NB4 (cell line): ENCODE results near the gene ITPK1.
A peak's percentile ranks its signal among the peaks of the same experiment; 100 is the strongest.

Source experiments
- DNase-seq: peaks from one replicate; pipeline ENCODE4 v3.0.0; 2010; ENCODE audit warnings: low read depth
- H3K4me3 ChIP-seq: one replicate; pipeline ENCODE4 v1.5.1; 2011; ENCODE audit warnings: mild to moderate bottlenecking, low read depth, low read length, moderate library complexity
- CTCF ChIP-seq: IDR thresholded peaks from one replicate; pipeline ENCODE4 v1.5.1; 2012; ENCODE audit warnings: low read depth, low read length
- MAX ChIP-seq: IDR thresholded peaks from 2 replicates; pipeline ENCODE4 v1.6.1; 2011; ENCODE audit warnings: low read depth, low read length
- MYC ChIP-seq: IDR thresholded peaks from 2 replicates; pipeline ENCODE4 v1.6.1; 2011; ENCODE audit warnings: low read depth, low read length
- POLR2A ChIP-seq: IDR thresholded peaks from 2 replicates; pipeline ENCODE4 v1.6.1; 2011; ENCODE audit warnings: mild to moderate bottlenecking; ENCODE audit not compliant: insufficient read length; ENCODE audit errors: extremely low read depth

Gene ITPK1

GRCh38 chr14:93085911-93086310, 29.8 kb downstream of the ITPK1 start:
- DNase-seq: no peak
- TF ChIP-seq MYC (no peak), CTCF (no peak), POLR2A (no peak), MAX (no peak)
- no peak overlapping the region for H3K4me3 ChIP-seq

GRCh38 chr14:93084866-93085857, 30.6 kb downstream of the ITPK1 start:
- TF ChIP-seq CTCF (no peak), MYC (no peak), MAX (no peak), POLR2A (no peak)
- DNase-seq: peak; percentile 41

GRCh38 chr14:93084402-93084801, 31.3 kb downstream of the ITPK1 start:
- no peak overlapping the region for H3K4me3 ChIP-seq
- TF ChIP-seq MYC (no peak), POLR2A (no peak), MAX (no peak), CTCF (no peak)
- no peak for DNase-seq

More at GRCh38 chr14:93084866-93085857, 30.6 kb downstream of the ITPK1 start:
- H3K4me3 ChIP-seq: no peak overlapping the region

- H3K4me3 ChIP-seq: no peak overlapping the region
- TF ChIP-seq CTCF (no peak), POLR2A (no peak), MYC (no peak), MAX (no peak)
- no peak for DNase-seq
Observed at GRCh38 chr14:93083917-93084316, 31.8 kb downstream of the ITPK1 start.

GRCh38 chr14:93082576-93083001, 33.1 kb downstream of the ITPK1 start:
- DNase-seq: no peak
- TF ChIP-seq MYC (no peak), POLR2A (no peak), MAX (no peak), CTCF (no peak)
- no peak overlapping the region for H3K4me3 ChIP-seq
